Measurements from ENCODE around the gene VSX1.

DNA sequence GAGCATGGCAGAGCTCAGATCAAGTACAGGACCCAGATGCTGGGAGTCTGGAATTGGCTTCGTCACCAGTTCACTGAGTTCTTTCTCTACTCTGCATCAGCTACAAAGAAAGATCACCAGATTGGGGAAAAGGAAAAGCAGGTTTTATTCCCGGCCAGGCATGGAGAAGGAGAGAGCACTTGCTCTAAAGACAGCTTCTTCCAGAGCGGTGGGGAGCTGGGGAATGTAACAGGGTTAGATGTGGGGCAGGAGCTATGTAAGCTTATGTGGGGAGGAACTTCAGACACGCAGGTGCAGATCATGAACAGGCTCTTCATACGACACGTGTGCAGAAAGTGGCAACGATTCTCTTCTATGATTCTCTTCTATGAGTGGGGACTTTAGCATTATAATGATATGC lies 19.1 kb downstream of the VSX1 start:
- TF ChIP-seq, protein P1, sequence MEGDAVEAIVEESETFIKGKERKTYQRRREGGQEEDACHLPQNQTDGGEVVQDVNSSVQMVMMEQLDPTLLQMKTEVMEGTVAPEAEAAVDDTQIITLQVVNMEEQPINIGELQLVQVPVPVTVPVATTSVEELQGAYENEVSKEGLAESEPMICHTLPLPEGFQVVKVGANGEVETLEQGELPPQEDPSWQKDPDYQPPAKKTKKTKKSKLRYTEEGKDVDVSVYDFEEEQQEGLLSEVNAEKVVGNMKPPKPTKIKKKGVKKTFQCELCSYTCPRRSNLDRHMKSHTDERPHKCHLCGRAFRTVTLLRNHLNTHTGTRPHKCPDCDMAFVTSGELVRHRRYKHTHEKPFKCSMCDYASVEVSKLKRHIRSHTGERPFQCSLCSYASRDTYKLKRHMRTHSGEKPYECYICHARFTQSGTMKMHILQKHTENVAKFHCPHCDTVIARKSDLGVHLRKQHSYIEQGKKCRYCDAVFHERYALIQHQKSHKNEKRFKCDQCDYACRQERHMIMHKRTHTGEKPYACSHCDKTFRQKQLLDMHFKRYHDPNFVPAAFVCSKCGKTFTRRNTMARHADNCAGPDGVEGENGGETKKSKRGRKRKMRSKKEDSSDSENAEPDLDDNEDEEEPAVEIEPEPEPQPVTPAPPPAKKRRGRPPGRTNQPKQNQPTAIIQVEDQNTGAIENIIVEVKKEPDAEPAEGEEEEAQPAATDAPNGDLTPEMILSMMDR (IDR thresholded peaks at IDR 0.05; ENCODE audit: poor library complexity): no peak
- TF ChIP-seq EZH2phosphoT487 (IDR thresholded peaks at IDR 0.05; ENCODE audit: low read depth, severe bottlenecking, unreplicated experiment): no peak
- no peak for TF ChIP-seq EZH2 (IDR thresholded peaks at IDR 0.05; ENCODE audit: borderline replicate concordance)
